Uterus (tissue), 4 donors: ENCODE results near the gene SLTM. TPM values are rescaled to one million over a fixed set of nuclear protein-coding genes. Genes with fewer than 3 reads are reported as not detected.
"Not testable (repeated sequence)": the region's sequence is repeated elsewhere in the genome, so short reads cannot be mapped to it uniquely, and the experiment has no call there.

Source experiments
- DNase-seq, 2 donors: peaks; one replicate each; pipeline ENCODE4 v3.0.0-alpha.2; 2019 to 2020
- H3K27ac ChIP-seq, 2 donors: fragments of 200-600 bp; sonication (generic); 1 replicate in 1 of 2; 2 replicates in 1 of 2; pipeline ENCODE4 v1.5.1; 2016 to 2018
- H3K27me3 ChIP-seq, 2 donors: fragments of 200-600 bp; sonication (generic); one replicate each; pipeline ENCODE4 v1.5.1; 2018 to 2019; ENCODE audit warnings: control low read depth in 1 of 2
- H3K36me3 ChIP-seq, 2 donors: fragments of 200-600 bp; sonication (generic); one replicate each; pipeline ENCODE4 v1.5.1; 2019; ENCODE audit warnings: control low read depth in 1 of 2
- H3K4me1 ChIP-seq, 2 donors: fragments of 200-600 bp; sonication (generic); one replicate each; pipeline ENCODE4 v1.5.1; 2018 to 2019; ENCODE audit warnings: control low read depth in 1 of 2
- H3K4me3 ChIP-seq, 2 donors: fragments of 200-600 bp; sonication (generic); 1 replicate in 1 of 2; 2 replicates in 1 of 2; pipeline ENCODE4 v1.5.1; 2018 to 2019; ENCODE audit warnings: mild to moderate bottlenecking in 1 of 2
- H3K9me3 ChIP-seq, 2 donors: fragments of 200-600 bp; sonication (generic); one replicate each; pipeline ENCODE4 v1.5.1; 2019; ENCODE audit warnings: control low read depth in 1 of 2
- POLR2A ChIP-seq, 2 donors: fragments of 450-650 bp; IDR thresholded peaks; one replicate each; pipeline ENCODE4 v1.6.1; 2016; ENCODE audit warnings: antibody characterized with exemption in 2 of 2, mild to moderate bottlenecking in 1 of 2, moderate library complexity in 1 of 2
- intact Hi-C: fragments of 100-400 bp; cut with DNase I; formaldehyde crosslinking; loops from one replicate; pipeline ENCODE4 v1.15.1; 2023; ENCODE audit warnings: low total_unique reads
- small RNA-seq: library from RNA; depleted of rRNA; stranded (forward); fragments of <200 nt; gene quantifications from one replicate; pipeline ENCODE3, GENCODE V24; 2016
- total RNA-seq, 4 donors: library from RNA; depleted of rRNA in 3 of 4; stranded (reverse); fragments of >200 nt in 3 of 4; gene quantifications; one replicate each; pipeline versions ENCODE4 v1.1.0 to v1.2.4, GENCODE V29; 2014 to 2023
- TF ChIP-seq, protein P1 (sequence below), 4 experiments: fragments of 200-600 bp in 2 of 4; fragments of 450-650 bp in 2 of 4; sonication (generic) in 2 of 4; IDR thresholded peaks; one replicate each; pipeline ENCODE4 v1.5.1; 2016 to 2019; ENCODE audit warnings: antibody characterized with exemption in 4 of 4, mild to moderate bottlenecking in 2 of 4, moderate library complexity in 1 of 4
- donor health status: DM: yes; HTN: yes; CAD: no.

The SLTM gene
- total RNA-seq, 4 donors from 2014 or later, result 26.4 to 140 (median 126) TPM

- no peaks in the 10 kb centered on the region for H3K36me3 ChIP-seq
- no peak overlapping the region for H3K27ac ChIP-seq
- H3K27me3 ChIP-seq, result no peaks in the 10 kb centered on the region
- H3K9me3 ChIP-seq, result no peaks in the 10 kb centered on the region
- TF ChIP-seq, protein P1, sequence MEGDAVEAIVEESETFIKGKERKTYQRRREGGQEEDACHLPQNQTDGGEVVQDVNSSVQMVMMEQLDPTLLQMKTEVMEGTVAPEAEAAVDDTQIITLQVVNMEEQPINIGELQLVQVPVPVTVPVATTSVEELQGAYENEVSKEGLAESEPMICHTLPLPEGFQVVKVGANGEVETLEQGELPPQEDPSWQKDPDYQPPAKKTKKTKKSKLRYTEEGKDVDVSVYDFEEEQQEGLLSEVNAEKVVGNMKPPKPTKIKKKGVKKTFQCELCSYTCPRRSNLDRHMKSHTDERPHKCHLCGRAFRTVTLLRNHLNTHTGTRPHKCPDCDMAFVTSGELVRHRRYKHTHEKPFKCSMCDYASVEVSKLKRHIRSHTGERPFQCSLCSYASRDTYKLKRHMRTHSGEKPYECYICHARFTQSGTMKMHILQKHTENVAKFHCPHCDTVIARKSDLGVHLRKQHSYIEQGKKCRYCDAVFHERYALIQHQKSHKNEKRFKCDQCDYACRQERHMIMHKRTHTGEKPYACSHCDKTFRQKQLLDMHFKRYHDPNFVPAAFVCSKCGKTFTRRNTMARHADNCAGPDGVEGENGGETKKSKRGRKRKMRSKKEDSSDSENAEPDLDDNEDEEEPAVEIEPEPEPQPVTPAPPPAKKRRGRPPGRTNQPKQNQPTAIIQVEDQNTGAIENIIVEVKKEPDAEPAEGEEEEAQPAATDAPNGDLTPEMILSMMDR (IDR thresholded peaks at IDR 0.05), result no peak
- no peak for TF ChIP-seq POLR2A (IDR thresholded peaks at IDR 0.05)
- no peak for DNase-seq
- H3K4me3 ChIP-seq, result no peak overlapping the region
- no peaks in the 10 kb centered on the region for H3K4me1 ChIP-seq
- intact Hi-C loops, result no loop called here
Observed at GRCh38 chr15:58842713-58843396, 90.6 kb downstream of the SLTM start.

GRCh38 chr15:58840048-58840447, 93.4 kb downstream of the SLTM start:
- H3K4me3 ChIP-seq, result no peak overlapping the region
- no peaks in the 10 kb centered on the region for H3K27me3 ChIP-seq
- no peaks in the 10 kb centered on the region for H3K36me3 ChIP-seq
- no peaks in the 10 kb centered on the region for H3K9me3 ChIP-seq
- TF ChIP-seq, protein P1 (IDR thresholded peaks at IDR 0.05), result no peak
- no peak for TF ChIP-seq POLR2A (IDR thresholded peaks at IDR 0.05)
- H3K27ac ChIP-seq, result no peak overlapping the region
- H3K4me1 ChIP-seq, result no peaks in the 10 kb centered on the region
- intact Hi-C loops, result no loop called here
- DNase-seq, result no peak

GRCh38 chr15:58839485-58839884, 94.0 kb downstream of the SLTM start:
- Histone ChIP-seq H3K36me3 (no peaks in the 10 kb centered on the region), H3K4me3 (no peak overlapping the region), H3K27me3 (no peaks in the 10 kb centered on the region), H3K4me1 (no peaks in the 10 kb centered on the region), H3K27ac (no peak overlapping the region), H3K9me3 (no peaks in the 10 kb centered on the region)
- TF ChIP-seq, protein P1 (IDR thresholded peaks at IDR 0.05), result no peak
- TF ChIP-seq POLR2A (IDR thresholded peaks at IDR 0.05), result no peak
- intact Hi-C loops, result no loop called here
- DNase-seq, result no peak

GRCh38 chr15:58833681-58834426, 99.6 kb downstream of the SLTM start:
- H3K4me3 ChIP-seq, H3K4me1 ChIP-seq: not testable (repeated sequence)

GRCh38 chr15:58830556-58830955, 102.9 kb downstream of the SLTM start:
- Histone ChIP-seq H3K36me3 (no peaks in the 10 kb centered on the region), H3K27ac (no peak overlapping the region), H3K27me3 (no peaks in the 10 kb centered on the region), H3K4me1 (no peaks in the 10 kb centered on the region), H3K4me3 (no peak overlapping the region), H3K9me3 (no peaks in the 10 kb centered on the region)
- no peak for DNase-seq
- TF ChIP-seq, protein P1 (IDR thresholded peaks at IDR 0.05), result no peak
- no peak for TF ChIP-seq POLR2A (IDR thresholded peaks at IDR 0.05)
- intact Hi-C loops, result no loop called here

More at GRCh38 chr15:58833681-58834426, 99.6 kb downstream of the SLTM start:
- H3K36me3 ChIP-seq, intact Hi-C loops, H3K27ac ChIP-seq, H3K9me3 ChIP-seq, DNase-seq, H3K27me3 ChIP-seq: not testable (repeated sequence)

Small RNA genes lying within 50 kb of the gene (small RNA-seq; reads per million reads assigned to genes)
- gene ZNF444P1, result not detected

Other genes with a start within 250 kb of the SLTM start
- gene ADAM10, start 184.0 kb downstream of the SLTM start, total RNA-seq, result 100 to 1,000 TPM in 2 of 4 donors, 10 to 100 TPM in 2; 41.8 to 208 (median 110) TPM
- 10 to 100 TPM; 17.2 to 62.1 (median 27.7) TPM for gene MINDY2, start 162.4 kb downstream of the SLTM start, total RNA-seq
- 10 to 100 TPM; 25.9 to 43.9 (median 30.5) TPM for gene RNF111, start 54.0 kb upstream of the SLTM start, total RNA-seq
- gene CCNB2, start 171.5 kb upstream of the SLTM start, total RNA-seq, result 10 to 100 TPM in 1 of 4 donors, 1 to 10 TPM in 1, not detected in 2; 1.5 to 21.8 TPM